ENCODE measurements around the gene MPND. TPM values are rescaled to one million over a fixed set of nuclear protein-coding genes. Genes with fewer than 3 reads are reported as not detected.

MPND gene
- polyA plus RNA-seq, 1 of the 3 experiments (the other 2 are of a cell fraction): 21.3 TPM

GRCh38 chr19:4363571-4364304 is 20.4 kb downstream of the MPND start:
- H2AFZ ChIP-seq (ENCODE audit: low read depth): no peak overlapping the region
- no peak overlapping the region for H3K4me2 ChIP-seq
- no peaks in the 10 kb centered on the region for H3K27me3 ChIP-seq (ENCODE audit: insufficient read depth)
- WGBS (ENCODE audit: low lambda C conversion rate): 100% methylated on average over 7 of the region's 26 CpGs
- no peak overlapping the region for H3K4me3 ChIP-seq (ENCODE audit: low read depth in 2 of 2, low read length in 1 of 2)
- H3K36me3 ChIP-seq (replicated peaks in 1 of 2; ENCODE audit: control insufficient read depth in 1 of 2, insufficient read depth in 2 of 2, low read length in 1 of 2): peaks cover 0 to 57% of the 10 kb centered on the region in 2 experiments
- DNase-seq: no peak
- ChIA-PET POLR2A (interaction anchor here (1.6 kb wide), 1 partner anchor 11 kb away, joined by 5 read pairs; no protein-coding TSS in a partner anchor), CTCF (interaction anchor here (0.5 to 8.5 kb wide), 11 partner anchors 9 to 982 kb away, joined by 3 to 84 read pairs (median 4); partner anchors contain the start of genes MPND and SH3GL1)
- no peaks in the 10 kb centered on the region for H3K9me3 ChIP-seq
- peaks cover 7 to 13% of the 10 kb centered on the region in 2 experiments; a peak in 2 of 4 replicates for H3K4me1 ChIP-seq (ENCODE audit: control insufficient read depth in 1 of 2, insufficient read depth in 2 of 2, low read depth in 1 of 2, low read length in 1 of 2)
- H4K20me1 ChIP-seq (ENCODE audit: insufficient read depth): peaks cover 7% of the 10 kb centered on the region; the same call in 1 of the 2 replicates
- TF ChIP-seq FOSL2 (IDR thresholded peaks at IDR 0.05; ENCODE audit: borderline replicate concordance, low read depth) (no peak), ELF1 (IDR thresholded peaks at IDR 0.05) (no peak), PBX3 (IDR thresholded peaks at IDR 0.05) (no peak), TEAD4 (IDR thresholded peaks at IDR 0.05; ENCODE audit: borderline replicate concordance, insufficient read depth) (no peak), MXI1 (IDR thresholded peaks at IDR 0.05; ENCODE audit: low read depth, low read length) (no peak), GATA2 (CRISPR knock-in tag; IDR thresholded peaks at IDR 0.05) (no peak), RFX5 (IDR thresholded peaks at IDR 0.05; ENCODE audit: low read length) (no peak), JUND (IDR thresholded peaks at IDR 0.05) (no peak), SIN3A (IDR thresholded peaks at IDR 0.05; ENCODE audit: borderline replicate concordance, low read depth, low read length) (no peak)
- H3F3A ChIP-seq (replicated peaks; ENCODE audit: insufficient read depth): peaks cover 3% of the 10 kb centered on the region
- H3K9ac ChIP-seq: no peak overlapping the region
- H3K79me2 ChIP-seq (ENCODE audit: insufficient read depth): peaks cover 15% of the 10 kb centered on the region
- no peak overlapping the region; a peak in 1 of 4 replicates for H3K27ac ChIP-seq (ENCODE audit: low read depth in 2 of 2, low read length in 1 of 2)
- no peaks in the 10 kb centered on the region for H3K9me2 ChIP-seq

- POLR2A ChIA-PET: no interaction called here
- CTCF ChIA-PET: interaction anchor here (1.3 to 8.5 kb wide), 3 partner anchors 10 to 35 kb away, joined by 6 to 84 read pairs (median 13); partner anchors contain the start of gene SH3GL1
- no peak overlapping the region for H3K9ac ChIP-seq
- WGBS (ENCODE audit: low lambda C conversion rate): 100% methylated on average over 4 of the region's 16 CpGs
- no peak overlapping the region; a peak in 1 of 4 replicates for H3K27ac ChIP-seq (ENCODE audit: low read depth in 2 of 2, low read length in 1 of 2)
- peaks cover 0 to 42% of the 10 kb centered on the region in 2 experiments for H3K36me3 ChIP-seq (replicated peaks in 1 of 2; ENCODE audit: control insufficient read depth in 1 of 2, insufficient read depth in 2 of 2, low read length in 1 of 2)
- no peak for DNase-seq
- TF ChIP-seq FOXJ3 (CRISPR knock-in tag; IDR thresholded peaks at IDR 0.05): no peak
- peaks cover 7 to 13% of the 10 kb centered on the region in 2 experiments; a peak in 2 of 4 replicates for H3K4me1 ChIP-seq (ENCODE audit: control insufficient read depth in 1 of 2, insufficient read depth in 2 of 2, low read depth in 1 of 2, low read length in 1 of 2)
- H3K4me2 ChIP-seq: no peak overlapping the region
- H3K27me3 ChIP-seq (ENCODE audit: insufficient read depth): no peaks in the 10 kb centered on the region
- no peak overlapping the region for H3K4me3 ChIP-seq (ENCODE audit: low read depth in 2 of 2, low read length in 1 of 2)
- H2AFZ ChIP-seq (ENCODE audit: low read depth): no peak overlapping the region
- H3F3A ChIP-seq (replicated peaks; ENCODE audit: insufficient read depth): peaks cover 3% of the 10 kb centered on the region
- H4K20me1 ChIP-seq (ENCODE audit: insufficient read depth): peaks cover 11% of the 10 kb centered on the region; the same call in 1 of the 2 replicates
- peaks cover 31% of the 10 kb centered on the region for H3K79me2 ChIP-seq (ENCODE audit: insufficient read depth)
- H3K9me2 ChIP-seq: no peaks in the 10 kb centered on the region
- H3K9me3 ChIP-seq: no peaks in the 10 kb centered on the region
Observed at GRCh38 chr19:4365341-4365740, 22.0 kb downstream of the MPND start.
